H1 (cell line): ENCODE data around the gene OSBPL3. TPM values are rescaled to one million over a fixed set of nuclear protein-coding genes. Genes with fewer than 3 reads are reported as not detected.

Experiments
- CTCF ChIA-PET: fragments of 300-600 bp; sonication (Branson Sonifier 250); formaldehyde crosslinking; loops from one replicate; lab custom pipeline; 2021; ENCODE audit not compliant: partially characterized antibody; lab: Charles Lee
- POLR2A ChIA-PET: fragments of 300-600 bp; sonication (Branson Sonifier 250); formaldehyde crosslinking; loops from one replicate; lab custom pipeline; 2021; ENCODE audit warnings: inconsistent platforms; ENCODE audit not compliant: partially characterized antibody; lab: Charles Lee
- DNase-seq, 2 experiments: peaks; one replicate each; pipeline versions ENCODE4 v3.0.0 to v3.0.0-alpha.2; 2010 to 2022; ENCODE audit warnings: low spot score in 2 of 2, low read depth in 1 of 2, mixed read lengths in 1 of 2
- FAIRE-seq: peaks from 2 replicates; lab custom pipeline; 2011; peaks lifted over from hg19 to GRCh38; lab: Jason Lieb, UNC
- H2AFZ ChIP-seq: 2 replicates; pipeline ENCODE4 v1.8.1; 2012; ENCODE audit warnings: low read length, inconsistent platforms
- H2AK5ac ChIP-seq: 2 replicates; pipeline ENCODE4 v1.6.1; 2013; ENCODE audit warnings: low read depth, low read length
- H2BK120ac ChIP-seq: replicated peaks from 2 replicates; pipeline ENCODE3; 2013; ENCODE audit warnings: low read depth, low read length, inconsistent platforms
- H2BK12ac ChIP-seq: 2 replicates; pipeline ENCODE4 v1.6.1; 2013; ENCODE audit warnings: low read depth, low read length
- H2BK15ac ChIP-seq: 2 replicates; pipeline ENCODE4 v1.6.1; 2013; ENCODE audit warnings: low read length
- H2BK20ac ChIP-seq: 2 replicates; pipeline ENCODE4 v1.6.1; 2013; ENCODE audit warnings: low read length
- H2BK5ac ChIP-seq: 2 replicates; pipeline ENCODE4 v1.6.1; 2013; ENCODE audit warnings: low read depth, low read length
- H3K14ac ChIP-seq: 2 replicates; pipeline ENCODE4 v1.6.1; 2013; ENCODE audit warnings: inconsistent platforms; ENCODE audit not compliant: insufficient read length
- H3K18ac ChIP-seq: 2 replicates; pipeline ENCODE4 v1.6.1; 2013; ENCODE audit warnings: low read length; ENCODE audit errors: extremely low read depth
- H3K23ac ChIP-seq: 2 replicates; pipeline ENCODE4 v1.6.1; 2013; ENCODE audit warnings: inconsistent platforms; ENCODE audit not compliant: insufficient read length
- H3K23me2 ChIP-seq: 2 replicates; pipeline ENCODE4 v1.6.1; 2013; ENCODE audit warnings: low read depth, low read length
- H3K27ac ChIP-seq: 2 replicates; pipeline ENCODE4 v1.6.1; 2011; ENCODE audit warnings: low read depth, low read length, inconsistent platforms
- H3K27me3 ChIP-seq, 4 experiments: replicated peaks in 1 of 4; 1 replicate in 1 of 4; 2 replicates in 3 of 4; pipeline versions ENCODE4 v1.6.1 to v1.8.1; 2011 to 2013; ENCODE audit warnings: low read length in 3 of 4, mild to moderate bottlenecking in 3 of 4, inconsistent platforms in 2 of 4, mixed read lengths in 2 of 4, moderate library complexity in 1 of 4; ENCODE audit not compliant: control insufficient read depth in 3 of 4, insufficient read depth in 3 of 4; ENCODE audit errors: extremely low read depth in 1 of 4
- H3K36me3 ChIP-seq, 4 experiments: 2 replicates each; pipeline versions ENCODE4 v1.6.1 to v1.8.1; 2011 to 2013; ENCODE audit warnings: mild to moderate bottlenecking in 4 of 4, low read length in 3 of 4, moderate library complexity in 2 of 4, control low read depth in 1 of 4, inconsistent platforms in 1 of 4; ENCODE audit not compliant: insufficient read depth in 4 of 4, control insufficient read depth in 2 of 4
- H3K4ac ChIP-seq: replicated peaks from 2 replicates; pipeline ENCODE3; 2013; ENCODE audit warnings: low read length, low read depth, mixed read lengths, inconsistent platforms; ENCODE audit not compliant: insufficient read length
- H3K4me1 ChIP-seq, 4 experiments: replicated peaks in 1 of 4; 1 replicate in 1 of 4; 2 replicates in 3 of 4; pipeline versions ENCODE4 v1.6.1 to v1.8.1; 2011 to 2013; ENCODE audit warnings: low read length in 3 of 4, inconsistent platforms in 2 of 4, mixed read lengths in 1 of 4; ENCODE audit not compliant: insufficient read depth in 4 of 4, control insufficient read depth in 3 of 4
- H3K4me2 ChIP-seq, 2 experiments: 2 replicates each; pipeline versions ENCODE4 v1.6.1 to v1.8.1; 2011 to 2013; ENCODE audit warnings: low read depth in 2 of 2, low read length in 2 of 2, control low read depth in 1 of 2, inconsistent platforms in 1 of 2, mild to moderate bottlenecking in 1 of 2; ENCODE audit not compliant: insufficient read depth in 1 of 2
- H3K4me3 ChIP-seq, 4 experiments: fragments of 200-600, 300-600 bp in 1 of 4; sonication (generic), shearing (Covaris generic), sonication (Bioruptor Twin) in 1 of 4; 2 replicates each; pipeline versions ENCODE4 v1.5.1 to v1.8.1; 2011 to 2016; ENCODE audit warnings: low read length in 4 of 4, low read depth in 3 of 4, control low read depth in 2 of 4, inconsistent platforms in 2 of 4, mild to moderate bottlenecking in 2 of 4, mixed read lengths in 1 of 4, moderate library complexity in 1 of 4; ENCODE audit not compliant: insufficient read depth in 2 of 4; ENCODE audit errors: extremely low read depth in 1 of 4
- H3K56ac ChIP-seq: replicated peaks from 2 replicates; pipeline ENCODE3; 2013; ENCODE audit warnings: low read depth, mild to moderate bottlenecking, mixed read lengths, low read length, inconsistent platforms; ENCODE audit not compliant: insufficient read length
- H3K79me1 ChIP-seq: 2 replicates; pipeline ENCODE4 v1.6.1; 2013; ENCODE audit warnings: low read depth, low read length, control low read depth
- H3K79me2 ChIP-seq, 2 experiments: 2 replicates each; pipeline versions ENCODE4 v1.6.1 to v1.8.1; 2012 to 2013; ENCODE audit warnings: low read length in 2 of 2, mild to moderate bottlenecking in 2 of 2, inconsistent platforms in 1 of 2; ENCODE audit not compliant: insufficient read depth in 2 of 2, control insufficient read depth in 1 of 2
- H3K9ac ChIP-seq, 4 experiments: replicated peaks in 1 of 4; 1 replicate in 1 of 4; 2 replicates in 3 of 4; pipeline versions ENCODE4 v1.6.1 to v1.8.1; 2011 to 2013; ENCODE audit warnings: low read depth in 3 of 4, low read length in 3 of 4, control low read depth in 2 of 4, mild to moderate bottlenecking in 2 of 4, moderate library complexity in 2 of 4, inconsistent platforms in 1 of 4; ENCODE audit errors: extremely low read depth in 1 of 4
- H3K9me3 ChIP-seq, 2 experiments: 2 replicates each; pipeline versions ENCODE4 v1.6.1 to v1.8.1; 2012 to 2013; ENCODE audit warnings: mild to moderate bottlenecking in 2 of 2, moderate library complexity in 2 of 2, control low read depth in 1 of 2, inconsistent platforms in 1 of 2, low read depth in 1 of 2, low read length in 1 of 2, mixed read lengths in 1 of 2; ENCODE audit not compliant: insufficient read depth in 2 of 2
- H4K20me1 ChIP-seq, 2 experiments: replicated peaks in 1 of 2; 2 replicates each; pipeline versions ENCODE3 to v1.8.1; 2011 to 2013; ENCODE audit warnings: inconsistent platforms in 2 of 2, low read length in 2 of 2, mild to moderate bottlenecking in 1 of 2; ENCODE audit not compliant: insufficient read depth in 2 of 2, control insufficient read depth in 1 of 2
- H4K5ac ChIP-seq: 2 replicates; pipeline ENCODE4 v1.6.1; 2013; ENCODE audit warnings: low read length, low read depth, mixed read lengths, inconsistent platforms; ENCODE audit not compliant: insufficient read length
- H4K8ac ChIP-seq: 2 replicates; pipeline ENCODE4 v1.8.0; 2013; ENCODE audit warnings: mild to moderate bottlenecking, moderate library complexity, low read length, inconsistent platforms; ENCODE audit not compliant: insufficient read depth; ENCODE audit errors: extremely low read depth
- H4K91ac ChIP-seq: replicated peaks from 2 replicates; pipeline ENCODE3; 2013; ENCODE audit warnings: low read length, mixed read lengths, inconsistent platforms; ENCODE audit not compliant: insufficient read length
- EZH2 ChIP-seq: fragments of 200-600 bp; sonication (generic); IDR thresholded peaks from 2 replicates; pipeline ENCODE4 v1.7.1; 2012; ENCODE audit warnings: low read depth, mild to moderate bottlenecking, moderate library complexity, low read length, inconsistent platforms; ENCODE audit not compliant: severe bottlenecking
- NRF1 ChIP-seq: IDR thresholded peaks from 2 replicates; pipeline ENCODE4 v1.6.1; 2011; ENCODE audit warnings: mild to moderate bottlenecking, low read depth, low read length, improper control_type of control experiment
- SUZ12 ChIP-seq: fragments of 200-600 bp; sonication (generic); IDR thresholded peaks from 2 replicates; pipeline ENCODE4 v1.6.1; 2012; ENCODE audit warnings: mild to moderate bottlenecking, inconsistent platforms, low read length, moderate library complexity, mixed read lengths
- WGBS, 2 experiments: shearing (Covaris generic) in 1 of 2; methylation state at CpG; one replicate each; pipeline versions ENCODE4 v1.1.6 to v1.1.7; 2013 to 2015; ENCODE audit warnings: low lambda C conversion rate in 2 of 2, mixed read lengths in 2 of 2, inconsistent platforms in 1 of 2, low coverage in 1 of 2, missing lambda C conversion rate in 1 of 2; ENCODE audit not compliant: insufficient replicate concordance in 2 of 2, insufficient coverage in 1 of 2, insufficient read length in 1 of 2; ENCODE audit errors: extremely low coverage in 1 of 2, missing lambda C conversion rate in 1 of 2; 5-methylcytosine and 5-hydroxymethylcytosine counted together
- polyA plus RNA-seq, 7 experiments: library from polyadenylated mRNA; depleted of rRNA in 3 of 7; stranded (reverse) in 5 of 7; unstranded in 2 of 7; fragments of >200 nt in 5 of 7; fragments of 200-250 nt in 2 of 7; gene quantifications; 1 replicate in 5 of 7; 2 replicates in 1 of 7; 4 replicates in 1 of 7; pipeline versions ENCODE4 v1.2.1 to v1.2.3, GENCODE V29; 2011 to 2013; ENCODE audit warnings: missing spikeins in 2 of 7, mixed read lengths in 2 of 7
- total RNA-seq: library from RNA; stranded (reverse); fragmentation: NEBNext Ultra II Directional; extraction: Animal tissue kit (Norgen Biotek cat#: 25700); gene quantifications from 2 replicates; pipeline ENCODE4 v1.2.1, GENCODE V29; 2021

OSBPL3 gene
- total and polyA plus RNA-seq, 2 of the 8 experiments (the other 6 are each of a cell fraction or from before 2014, with no cell fraction given), result 2.8 to 13.9 TPM

GRCh38 chr7:24834128-24834798, 145.7 kb downstream of the OSBPL3 start:
- no peaks in the 10 kb centered on the region for H3K27me3 ChIP-seq
- no peaks in the 10 kb centered on the region for H3K23me2 ChIP-seq
- no peak overlapping the region for H2BK5ac ChIP-seq
- no peak overlapping the region for H4K91ac ChIP-seq
- H3K18ac ChIP-seq, result no peak overlapping the region
- no peak overlapping the region for H2AK5ac ChIP-seq
- no peak overlapping the region for H2AFZ ChIP-seq
- no peaks in the 10 kb centered on the region for H3K79me1 ChIP-seq
- H3K4ac ChIP-seq, result no peak overlapping the region
- no peak overlapping the region for H2BK12ac ChIP-seq
- H2BK20ac ChIP-seq, result no peak overlapping the region
- no peak for DNase-seq
- no peak overlapping the region for H3K4me2 ChIP-seq
- no peaks in the 10 kb centered on the region for H3K79me2 ChIP-seq
- ChIA-PET CTCF (interaction anchor here (0.8 to 2.0 kb wide), 7 partner anchors 12 to 266 kb away, joined by 3 to 11 read pairs (median 4); no protein-coding TSS in a partner anchor), POLR2A (no interaction called here)
- H3K4me1 ChIP-seq, result no peaks in the 10 kb centered on the region
- H3K9me3 ChIP-seq, result no peaks in the 10 kb centered on the region
- H2BK120ac ChIP-seq, result no peak overlapping the region
- H3K56ac ChIP-seq, result no peak overlapping the region
- no peak overlapping the region for H4K5ac ChIP-seq
- H3K23ac ChIP-seq, result no peak overlapping the region
- H3K14ac ChIP-seq, result no peak overlapping the region
- H3K4me3 ChIP-seq, result no peak overlapping the region
- no peak overlapping the region for H2BK15ac ChIP-seq
- 90% methylated on average over 24 of the region's 25 CpGs; no CpG with 5 or more reads in 1 of the 2 experiments for WGBS, 2 experiments
- FAIRE-seq, result no peak
- H4K8ac ChIP-seq, result no peak overlapping the region; the same call in 1 of the 2 replicates
- no peak overlapping the region for H3K9ac ChIP-seq
- no peaks in the 10 kb centered on the region for H4K20me1 ChIP-seq
- no peak overlapping the region for H3K27ac ChIP-seq
- H3K36me3 ChIP-seq, result no peaks in the 10 kb centered on the region
- TF ChIP-seq NRF1 (no peak), SUZ12 (no peak), EZH2 (no peak)
